ENCODE results near the gene IPO4.

DNA sequence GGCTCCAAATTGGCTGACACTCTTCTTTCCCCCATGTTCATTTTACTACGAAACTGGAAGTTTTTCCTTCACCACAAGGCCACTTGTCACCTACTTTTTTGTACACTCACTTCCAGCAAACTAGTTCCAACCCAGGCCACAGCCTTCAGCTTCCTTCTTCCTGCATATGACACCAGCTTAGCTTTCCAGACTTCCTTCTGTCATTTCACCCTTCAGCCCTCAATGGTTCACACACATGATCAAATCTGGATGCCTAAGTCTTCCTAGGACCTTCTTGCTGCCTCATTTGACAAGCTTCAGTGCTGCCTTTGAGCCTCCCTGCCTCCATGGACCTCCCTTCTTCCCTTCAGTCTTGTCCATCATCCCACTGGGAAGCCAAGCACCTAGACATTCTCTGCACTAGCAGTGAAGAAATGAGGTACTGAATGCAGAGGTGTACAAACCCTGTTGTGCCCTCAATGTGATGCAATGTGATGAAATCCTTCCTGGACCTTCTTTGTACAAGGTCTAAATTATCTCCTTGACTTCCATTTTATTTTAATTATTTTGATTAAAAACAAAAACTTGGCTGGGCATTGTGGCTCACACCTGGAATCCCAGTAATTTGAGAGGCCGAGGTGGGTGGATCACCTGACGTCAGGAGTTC is 21.0 kb downstream of the IPO4 start:
- TF ChIP-seq POLR2A (IDR thresholded peaks at IDR 0.05), result no peak
- TF ChIP-seq, protein P1, sequence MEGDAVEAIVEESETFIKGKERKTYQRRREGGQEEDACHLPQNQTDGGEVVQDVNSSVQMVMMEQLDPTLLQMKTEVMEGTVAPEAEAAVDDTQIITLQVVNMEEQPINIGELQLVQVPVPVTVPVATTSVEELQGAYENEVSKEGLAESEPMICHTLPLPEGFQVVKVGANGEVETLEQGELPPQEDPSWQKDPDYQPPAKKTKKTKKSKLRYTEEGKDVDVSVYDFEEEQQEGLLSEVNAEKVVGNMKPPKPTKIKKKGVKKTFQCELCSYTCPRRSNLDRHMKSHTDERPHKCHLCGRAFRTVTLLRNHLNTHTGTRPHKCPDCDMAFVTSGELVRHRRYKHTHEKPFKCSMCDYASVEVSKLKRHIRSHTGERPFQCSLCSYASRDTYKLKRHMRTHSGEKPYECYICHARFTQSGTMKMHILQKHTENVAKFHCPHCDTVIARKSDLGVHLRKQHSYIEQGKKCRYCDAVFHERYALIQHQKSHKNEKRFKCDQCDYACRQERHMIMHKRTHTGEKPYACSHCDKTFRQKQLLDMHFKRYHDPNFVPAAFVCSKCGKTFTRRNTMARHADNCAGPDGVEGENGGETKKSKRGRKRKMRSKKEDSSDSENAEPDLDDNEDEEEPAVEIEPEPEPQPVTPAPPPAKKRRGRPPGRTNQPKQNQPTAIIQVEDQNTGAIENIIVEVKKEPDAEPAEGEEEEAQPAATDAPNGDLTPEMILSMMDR (IDR thresholded peaks at IDR 0.05), result no peak
